Astrocyte of the cerebellum (primary cell): ENCODE results near the gene FANCB.

Experiments
- DNase-seq: peaks from one replicate; pipeline ENCODE4 v3.0.0-alpha.2; 2011; ENCODE audit warnings: low read depth
- H3K4me3 ChIP-seq: 2 replicates; pipeline ENCODE4 v1.5.1; 2011; ENCODE audit warnings: mild to moderate bottlenecking, low read depth, low read length, moderate library complexity
- in situ Hi-C: cut with HindIII; loops from 2 replicates; pipeline ENCODE4 v1.10.0; 2017; ENCODE audit warnings: low sequenced_read_pairs
- TF ChIP-seq, protein P1 (sequence below): IDR thresholded peaks from 2 replicates; pipeline ENCODE4 v1.5.1; 2012; ENCODE audit warnings: low read length, low read depth, moderate library complexity, mild to moderate bottlenecking; ENCODE audit errors: missing control alignments

FANCB gene

DNA sequence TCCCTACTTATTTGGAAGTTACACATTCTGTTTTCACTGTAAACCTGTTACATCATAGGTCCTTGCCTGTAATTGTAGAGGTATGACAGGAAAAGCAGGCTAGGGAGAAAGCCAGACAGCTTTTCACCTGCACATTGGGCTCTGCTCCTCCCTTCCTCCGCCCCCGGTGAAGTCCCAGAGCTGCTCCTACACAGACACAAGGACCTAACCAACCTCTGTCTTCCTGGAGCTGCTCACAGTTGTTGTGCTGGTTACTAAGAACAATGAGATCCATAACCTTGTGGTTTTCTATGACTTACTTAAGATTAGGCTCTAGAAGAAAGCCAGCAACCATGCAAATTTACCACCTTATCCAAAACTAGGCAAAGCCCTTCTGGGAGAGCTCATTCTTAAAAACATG lies 40.4 kb upstream of the FANCB start:
- in situ Hi-C loops: no loop called here
- H3K4me3 ChIP-seq: no peak overlapping the region
- TF ChIP-seq, protein P1, sequence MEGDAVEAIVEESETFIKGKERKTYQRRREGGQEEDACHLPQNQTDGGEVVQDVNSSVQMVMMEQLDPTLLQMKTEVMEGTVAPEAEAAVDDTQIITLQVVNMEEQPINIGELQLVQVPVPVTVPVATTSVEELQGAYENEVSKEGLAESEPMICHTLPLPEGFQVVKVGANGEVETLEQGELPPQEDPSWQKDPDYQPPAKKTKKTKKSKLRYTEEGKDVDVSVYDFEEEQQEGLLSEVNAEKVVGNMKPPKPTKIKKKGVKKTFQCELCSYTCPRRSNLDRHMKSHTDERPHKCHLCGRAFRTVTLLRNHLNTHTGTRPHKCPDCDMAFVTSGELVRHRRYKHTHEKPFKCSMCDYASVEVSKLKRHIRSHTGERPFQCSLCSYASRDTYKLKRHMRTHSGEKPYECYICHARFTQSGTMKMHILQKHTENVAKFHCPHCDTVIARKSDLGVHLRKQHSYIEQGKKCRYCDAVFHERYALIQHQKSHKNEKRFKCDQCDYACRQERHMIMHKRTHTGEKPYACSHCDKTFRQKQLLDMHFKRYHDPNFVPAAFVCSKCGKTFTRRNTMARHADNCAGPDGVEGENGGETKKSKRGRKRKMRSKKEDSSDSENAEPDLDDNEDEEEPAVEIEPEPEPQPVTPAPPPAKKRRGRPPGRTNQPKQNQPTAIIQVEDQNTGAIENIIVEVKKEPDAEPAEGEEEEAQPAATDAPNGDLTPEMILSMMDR: no peak
- DNase-seq: no peak

DNA sequence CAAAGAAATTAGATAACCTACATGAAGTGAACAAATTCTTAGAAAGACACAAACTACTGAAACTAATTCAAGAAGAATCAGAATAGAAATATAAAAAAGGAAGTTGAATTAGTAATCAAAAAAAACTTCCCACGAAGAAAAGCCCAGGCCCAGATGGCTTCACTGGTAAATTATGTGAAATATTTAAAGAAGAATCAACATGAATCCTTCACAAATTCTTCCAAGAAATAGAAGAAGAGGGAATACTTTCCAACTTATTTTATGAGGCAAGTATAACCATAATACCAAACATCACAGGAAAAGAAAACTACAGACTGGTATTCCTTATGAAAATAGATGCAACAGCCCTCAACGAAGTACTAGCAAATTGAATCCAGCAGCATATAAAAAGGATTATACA lies 31.0 kb upstream of the FANCB start:
- H3K4me3 ChIP-seq: no peak overlapping the region
- in situ Hi-C loops: no loop called here
- DNase-seq: no peak
- TF ChIP-seq, protein P1: no peak

GRCh38 chrX:14902537-14902936 lies 29.7 kb upstream of the FANCB start:
- DNase-seq: no peak
- in situ Hi-C loops: no loop called here
- no peak overlapping the region for H3K4me3 ChIP-seq

DNA sequence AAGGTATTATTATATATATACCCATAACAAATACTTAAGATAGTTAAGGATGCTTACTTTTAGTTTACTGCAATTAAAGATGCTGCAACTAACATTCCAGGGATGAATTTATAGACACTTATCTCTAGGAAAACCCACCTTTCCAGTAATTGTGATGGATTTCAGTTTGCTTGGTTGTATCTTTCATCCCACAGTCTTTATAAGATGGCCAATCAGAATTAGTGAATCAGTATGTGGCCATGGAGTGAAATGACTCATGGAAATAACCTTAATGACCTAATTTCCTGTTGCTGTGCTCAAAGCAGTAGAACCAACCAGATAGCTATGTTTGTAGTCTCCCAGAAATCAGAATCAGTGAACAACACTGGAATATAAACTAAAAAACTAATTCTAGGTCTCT lies 26.7 kb upstream of the FANCB start:
- in situ Hi-C loops: no loop called here
- DNase-seq: no peak
- TF ChIP-seq, protein P1: no peak
- H3K4me3 ChIP-seq: no peak overlapping the region

More at GRCh38 chrX:14902537-14902936, 29.7 kb upstream of the FANCB start:
- TF ChIP-seq, protein P1: no peak

- in situ Hi-C loops: no loop called here
- DNase-seq: no peak
- TF ChIP-seq, protein P1: no peak
- no peak overlapping the region for H3K4me3 ChIP-seq
These were observed 24.2 kb upstream of the FANCB start for GRCh38 chrX:14897042-14897441.

- no peak overlapping the region for H3K4me3 ChIP-seq
- TF ChIP-seq, protein P1: no peak
- no peak for DNase-seq
- in situ Hi-C loops: no loop called here
These were observed 23.4 kb upstream of the FANCB start for GRCh38 chrX:14896273-14896672.

- TF ChIP-seq, protein P1: no peak
- no peak for DNase-seq
- no peak overlapping the region for H3K4me3 ChIP-seq
- in situ Hi-C loops: no loop called here
These were observed 13.4 kb upstream of the FANCB start for GRCh38 chrX:14886252-14886651.
